Measurements from ENCODE around the gene CTSC. TPM values are rescaled to one million over a fixed set of nuclear protein-coding genes. Genes with fewer than 3 reads are reported as not detected.

The CTSC gene
- total RNA-seq, 1 experiment from 2014 or later = 269 TPM

DNA sequence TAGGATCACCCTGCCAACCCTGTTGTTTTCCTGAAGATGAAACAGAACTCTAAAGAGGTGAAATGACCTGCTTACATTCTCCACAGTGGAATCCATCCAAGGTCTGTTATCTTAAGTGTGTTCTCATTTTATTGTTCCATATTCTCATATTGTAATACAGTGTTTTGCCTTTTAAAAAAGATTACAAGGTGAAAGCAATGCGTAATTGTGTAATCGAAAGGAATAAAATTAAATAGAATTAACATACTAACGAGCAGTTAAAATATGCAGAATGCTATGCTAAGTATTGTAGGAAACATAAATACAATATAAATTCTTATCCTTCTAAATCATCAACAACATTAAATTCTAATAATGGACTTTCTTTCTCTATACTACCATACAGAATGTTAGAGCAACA is 41.6 kb upstream of the CTSC start:
- Mint-ChIP-seq H3K9me3 (no peaks in the 10 kb centered on the region), H3K27ac (no peak overlapping the region), H3K27me3 (ENCODE audit: low read depth) (no peaks in the 10 kb centered on the region), H3K36me3 (no peaks in the 10 kb centered on the region), H3K4me3 (no peak overlapping the region), H3K4me1 (peaks cover 30% of the 10 kb centered on the region)
- ChIA-PET POLR2A (interaction anchor here (0.6 to 0.7 kb wide), 4 partner anchors 49 to 265 kb away, joined by 3 to 6 read pairs (median 3); no protein-coding TSS in a partner anchor), CTCF (interaction anchor here (0.6 kb wide), 3 partner anchors 59 to 165 kb away, joined by 3 to 4 read pairs (median 3); no protein-coding TSS in a partner anchor)
- TF ChIP-seq RELA (CRISPR knock-in tag; IDR thresholded peaks at IDR 0.05; ENCODE audit: borderline replicate concordance) (no peak), CBFB (CRISPR knock-in tag; IDR thresholded peaks at IDR 0.05; ENCODE audit: low read depth) (no peak), SMAD3 (CRISPR knock-in tag; IDR thresholded peaks at IDR 0.05; ENCODE audit: borderline replicate concordance) (no peak), MYBL2 (CRISPR knock-in tag; IDR thresholded peaks at IDR 0.05) (no peak), SOX15 (CRISPR knock-in tag; IDR thresholded peaks at IDR 0.05) (no peak), ZBTB21 (CRISPR knock-in tag; IDR thresholded peaks at IDR 0.05; ENCODE audit: borderline replicate concordance) (no peak), ZNF121 (CRISPR knock-in tag; IDR thresholded peaks at IDR 0.05) (no peak), FOXK1 (CRISPR knock-in tag; IDR thresholded peaks at IDR 0.05) (no peak), ZNF423 (CRISPR knock-in tag; IDR thresholded peaks at IDR 0.05) (no peak), ZNF416 (CRISPR knock-in tag; IDR thresholded peaks at IDR 0.05) (no peak), CREM (CRISPR knock-in tag; IDR thresholded peaks at IDR 0.05) (no peak), ETV6 (CRISPR knock-in tag; IDR thresholded peaks at IDR 0.05) (no peak), NFE2L1 (CRISPR knock-in tag; IDR thresholded peaks at IDR 0.05) (no peak), IRF2 (CRISPR knock-in tag; IDR thresholded peaks at IDR 0.05; ENCODE audit: borderline replicate concordance, low read depth) (no peak), OVOL2 (CRISPR knock-in tag; IDR thresholded peaks at IDR 0.05; ENCODE audit: borderline replicate concordance) (no peak)
- TF ChIP-seq, protein P1, sequence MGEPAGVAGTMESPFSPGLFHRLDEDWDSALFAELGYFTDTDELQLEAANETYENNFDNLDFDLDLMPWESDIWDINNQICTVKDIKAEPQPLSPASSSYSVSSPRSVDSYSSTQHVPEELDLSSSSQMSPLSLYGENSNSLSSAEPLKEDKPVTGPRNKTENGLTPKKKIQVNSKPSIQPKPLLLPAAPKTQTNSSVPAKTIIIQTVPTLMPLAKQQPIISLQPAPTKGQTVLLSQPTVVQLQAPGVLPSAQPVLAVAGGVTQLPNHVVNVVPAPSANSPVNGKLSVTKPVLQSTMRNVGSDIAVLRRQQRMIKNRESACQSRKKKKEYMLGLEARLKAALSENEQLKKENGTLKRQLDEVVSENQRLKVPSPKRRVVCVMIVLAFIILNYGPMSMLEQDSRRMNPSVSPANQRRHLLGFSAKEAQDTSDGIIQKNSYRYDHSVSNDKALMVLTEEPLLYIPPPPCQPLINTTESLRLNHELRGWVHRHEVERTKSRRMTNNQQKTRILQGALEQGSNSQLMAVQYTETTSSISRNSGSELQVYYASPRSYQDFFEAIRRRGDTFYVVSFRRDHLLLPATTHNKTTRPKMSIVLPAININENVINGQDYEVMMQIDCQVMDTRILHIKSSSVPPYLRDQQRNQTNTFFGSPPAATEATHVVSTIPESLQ (CRISPR knock-in tag; IDR thresholded peaks at IDR 0.05) = no peak
- TF ChIP-seq, protein P2, sequence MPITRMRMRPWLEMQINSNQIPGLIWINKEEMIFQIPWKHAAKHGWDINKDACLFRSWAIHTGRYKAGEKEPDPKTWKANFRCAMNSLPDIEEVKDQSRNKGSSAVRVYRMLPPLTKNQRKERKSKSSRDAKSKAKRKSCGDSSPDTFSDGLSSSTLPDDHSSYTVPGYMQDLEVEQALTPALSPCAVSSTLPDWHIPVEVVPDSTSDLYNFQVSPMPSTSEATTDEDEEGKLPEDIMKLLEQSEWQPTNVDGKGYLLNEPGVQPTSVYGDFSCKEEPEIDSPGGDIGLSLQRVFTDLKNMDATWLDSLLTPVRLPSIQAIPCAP (CRISPR knock-in tag; IDR thresholded peaks at IDR 0.05) = no peak
- TF ChIP-seq, protein P3, sequence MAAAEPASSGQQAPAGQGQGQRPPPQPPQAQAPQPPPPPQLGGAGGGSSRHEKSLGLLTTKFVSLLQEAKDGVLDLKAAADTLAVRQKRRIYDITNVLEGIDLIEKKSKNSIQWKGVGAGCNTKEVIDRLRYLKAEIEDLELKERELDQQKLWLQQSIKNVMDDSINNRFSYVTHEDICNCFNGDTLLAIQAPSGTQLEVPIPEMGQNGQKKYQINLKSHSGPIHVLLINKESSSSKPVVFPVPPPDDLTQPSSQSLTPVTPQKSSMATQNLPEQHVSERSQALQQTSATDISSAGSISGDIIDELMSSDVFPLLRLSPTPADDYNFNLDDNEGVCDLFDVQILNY (CRISPR knock-in tag; IDR thresholded peaks at IDR 0.05) = no peak
- no peak for DNase-seq (ENCODE audit: low spot score)
- ATAC-seq = no peak

DNA sequence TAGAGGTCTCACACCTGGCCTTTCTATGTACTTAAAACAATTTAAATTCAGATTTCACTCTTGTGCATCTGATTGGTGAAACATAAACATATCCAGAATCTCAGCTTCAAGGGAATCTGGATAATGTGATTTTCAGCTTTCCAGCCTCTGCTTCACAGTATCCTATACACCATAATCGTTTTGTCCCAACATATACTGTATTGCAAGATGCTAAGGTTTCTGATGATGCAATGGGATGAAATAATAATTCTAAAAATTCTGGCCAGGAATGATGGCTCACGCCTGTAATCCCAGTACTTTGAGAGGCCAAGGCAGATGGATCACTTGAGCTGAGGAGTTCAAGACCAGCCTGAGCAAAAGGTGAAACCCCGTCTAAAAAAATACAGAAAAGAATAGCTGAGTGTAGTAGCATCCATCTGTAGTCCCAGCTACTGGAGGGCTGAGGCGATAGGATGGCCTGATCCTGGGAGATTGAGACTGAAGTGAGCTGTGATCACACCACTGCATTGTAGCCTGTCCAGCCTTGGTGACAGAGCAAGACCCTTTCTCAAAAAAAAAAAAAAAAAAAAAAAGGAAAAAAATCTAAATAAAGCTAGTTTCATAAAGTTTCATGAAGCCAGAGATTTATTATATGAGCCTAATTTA is 41.0 kb upstream of the CTSC start:
- CTCF ChIA-PET = interaction anchor here (0.6 kb wide), 3 partner anchors 60 to 166 kb away, joined by 3 to 4 read pairs (median 3); no protein-coding TSS in a partner anchor
- Mint-ChIP-seq H3K27me3 (ENCODE audit: low read depth) (no peaks in the 10 kb centered on the region), H3K9me3 (no peaks in the 10 kb centered on the region), H3K27ac (no peak overlapping the region), H3K4me1 (peaks cover 28% of the 10 kb centered on the region), H3K4me3 (no peak overlapping the region), H3K36me3 (no peaks in the 10 kb centered on the region)
- DNase-seq (ENCODE audit: low spot score) (no peak), ATAC-seq (peak; percentile 67; the same call in 1 of the 2 replicates)
- TF ChIP-seq, protein P4, sequence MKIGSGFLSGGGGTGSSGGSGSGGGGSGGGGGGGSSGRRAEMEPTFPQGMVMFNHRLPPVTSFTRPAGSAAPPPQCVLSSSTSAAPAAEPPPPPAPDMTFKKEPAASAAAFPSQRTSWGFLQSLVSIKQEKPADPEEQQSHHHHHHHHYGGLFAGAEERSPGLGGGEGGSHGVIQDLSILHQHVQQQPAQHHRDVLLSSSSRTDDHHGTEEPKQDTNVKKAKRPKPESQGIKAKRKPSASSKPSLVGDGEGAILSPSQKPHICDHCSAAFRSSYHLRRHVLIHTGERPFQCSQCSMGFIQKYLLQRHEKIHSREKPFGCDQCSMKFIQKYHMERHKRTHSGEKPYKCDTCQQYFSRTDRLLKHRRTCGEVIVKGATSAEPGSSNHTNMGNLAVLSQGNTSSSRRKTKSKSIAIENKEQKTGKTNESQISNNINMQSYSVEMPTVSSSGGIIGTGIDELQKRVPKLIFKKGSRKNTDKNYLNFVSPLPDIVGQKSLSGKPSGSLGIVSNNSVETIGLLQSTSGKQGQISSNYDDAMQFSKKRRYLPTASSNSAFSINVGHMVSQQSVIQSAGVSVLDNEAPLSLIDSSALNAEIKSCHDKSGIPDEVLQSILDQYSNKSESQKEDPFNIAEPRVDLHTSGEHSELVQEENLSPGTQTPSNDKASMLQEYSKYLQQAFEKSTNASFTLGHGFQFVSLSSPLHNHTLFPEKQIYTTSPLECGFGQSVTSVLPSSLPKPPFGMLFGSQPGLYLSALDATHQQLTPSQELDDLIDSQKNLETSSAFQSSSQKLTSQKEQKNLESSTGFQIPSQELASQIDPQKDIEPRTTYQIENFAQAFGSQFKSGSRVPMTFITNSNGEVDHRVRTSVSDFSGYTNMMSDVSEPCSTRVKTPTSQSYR (CRISPR knock-in tag; IDR thresholded peaks at IDR 0.05) = no peak
- POLR2A ChIA-PET = interaction anchor here (0.6 to 0.7 kb wide), 5 partner anchors 48 to 264 kb away, joined by 3 to 6 read pairs (median 3); no protein-coding TSS in a partner anchor
